ENCODE data around the gene CES5A.
"Not testable (repeated sequence)": the region's sequence is repeated elsewhere in the genome, so short reads cannot be mapped to it uniquely, and the experiment has no call there.

Gene CES5A

GRCh38 chr16:55842369-55843104, 32.6 kb downstream of the CES5A start:
- DNase-seq = peak; percentile 23
- in situ Hi-C loops (cut with HindIII; ENCODE audit: low pct_ligation_motif_present, low sequenced_read_pairs) = loop anchor here (25.0 kb wide), 1 partner anchor 405 kb away; no protein-coding TSS in a partner anchor
- H3K36me3 ChIP-seq (replicated peaks) = no peaks in the 10 kb centered on the region
- H3K27me3 ChIP-seq (replicated peaks) = no peaks in the 10 kb centered on the region
- peak; percentile 74 for TF ChIP-seq CTCF (IDR thresholded peaks at IDR 0.05; ENCODE audit: low read depth, low read length, missing control alignments)
- no peak overlapping the region for H3K27ac ChIP-seq
- no peak overlapping the region for H3K4me3 ChIP-seq (ENCODE audit: low read depth, low read length)

DNA sequence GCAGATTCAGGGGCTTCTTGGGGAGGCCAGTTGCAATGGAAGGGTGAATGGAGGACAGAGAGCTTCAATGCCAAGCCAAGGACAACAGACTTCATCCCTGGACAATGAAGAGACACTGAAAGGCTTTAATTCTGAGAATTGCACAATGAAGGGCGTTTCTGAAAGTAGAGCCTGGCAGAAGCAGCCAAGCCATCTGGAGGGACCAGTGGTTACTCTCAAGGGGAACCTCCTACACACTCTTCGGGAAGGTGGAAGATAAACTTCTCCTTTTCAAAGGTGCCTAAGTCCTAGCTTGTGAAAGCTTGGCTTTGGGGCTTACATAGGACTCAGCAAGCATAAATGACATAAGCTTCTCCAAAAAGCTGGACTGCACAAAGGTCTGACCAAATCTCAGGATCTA, 36.1 kb downstream of the CES5A start:
- Histone ChIP-seq H3K27ac (no peak overlapping the region), H3K36me3 (replicated peaks) (no peaks in the 10 kb centered on the region), H3K4me3 (ENCODE audit: low read depth, low read length) (no peak overlapping the region), H3K27me3 (replicated peaks) (no peaks in the 10 kb centered on the region)
- TF ChIP-seq CTCF (IDR thresholded peaks at IDR 0.05; ENCODE audit: low read depth, low read length, missing control alignments) = no peak
- in situ Hi-C loops (cut with HindIII; ENCODE audit: low pct_ligation_motif_present, low sequenced_read_pairs) = loop anchor here (25.0 kb wide), 1 partner anchor 402 kb away; no protein-coding TSS in a partner anchor
- DNase-seq = no peak

DNA sequence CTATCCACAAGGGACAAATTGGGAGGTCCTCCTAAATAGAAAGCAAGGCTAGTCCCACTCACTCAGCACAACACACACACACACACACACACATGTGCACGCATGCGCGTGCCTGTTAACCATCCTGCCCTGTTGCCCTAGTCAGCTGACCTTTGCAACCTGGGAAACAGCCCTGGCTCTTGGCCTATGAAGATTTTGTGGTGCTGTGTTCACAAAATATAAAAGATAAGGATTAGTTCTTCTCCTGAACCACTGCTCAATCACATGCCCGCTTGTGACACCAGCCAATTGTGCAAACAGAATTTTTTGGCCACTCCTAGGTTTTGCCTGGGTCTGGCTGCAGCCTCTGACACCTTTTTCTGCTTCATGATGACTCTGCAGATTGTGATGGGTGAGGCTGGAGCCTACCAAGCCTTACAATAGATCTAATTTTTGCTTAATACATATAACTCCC, 39.0 kb downstream of the CES5A start:
- no peak overlapping the region for H3K27ac ChIP-seq
- in situ Hi-C loops (cut with HindIII; ENCODE audit: low pct_ligation_motif_present, low sequenced_read_pairs) = loop anchor here (25.0 kb wide), 1 partner anchor 399 kb away; no protein-coding TSS in a partner anchor
- H3K36me3 ChIP-seq (replicated peaks) = no peaks in the 10 kb centered on the region
- no peak overlapping the region for H3K4me3 ChIP-seq (ENCODE audit: low read depth, low read length)
- no peaks in the 10 kb centered on the region for H3K27me3 ChIP-seq (replicated peaks)
- no peak for DNase-seq
- no peak for TF ChIP-seq CTCF (IDR thresholded peaks at IDR 0.05; ENCODE audit: low read depth, low read length, missing control alignments)

- Histone ChIP-seq H3K27ac (no peak overlapping the region), H3K27me3 (replicated peaks) (no peaks in the 10 kb centered on the region), H3K36me3 (replicated peaks) (no peaks in the 10 kb centered on the region), H3K4me3 (ENCODE audit: low read depth, low read length) (no peak overlapping the region)
- DNase-seq = no peak
- no peak for TF ChIP-seq CTCF (IDR thresholded peaks at IDR 0.05; ENCODE audit: low read depth, low read length, missing control alignments)
- in situ Hi-C loops (cut with HindIII; ENCODE audit: low pct_ligation_motif_present, low sequenced_read_pairs) = loop anchor here (25.0 kb wide), 1 partner anchor 398 kb away; no protein-coding TSS in a partner anchor
These were observed 39.6 kb downstream of the CES5A start for GRCh38 chr16:55835581-55835980.

- H3K36me3 ChIP-seq (replicated peaks); H3K4me3 ChIP-seq (ENCODE audit: low read depth, low read length); H3K27ac ChIP-seq; H3K27me3 ChIP-seq (replicated peaks); DNase-seq: not testable (repeated sequence)
- in situ Hi-C loops (cut with HindIII; ENCODE audit: low pct_ligation_motif_present, low sequenced_read_pairs) = loop anchor here (25.0 kb wide), 1 partner anchor 398 kb away; no protein-coding TSS in a partner anchor
These were observed 40.0 kb downstream of the CES5A start for GRCh38 chr16:55835173-55835572.

DNA sequence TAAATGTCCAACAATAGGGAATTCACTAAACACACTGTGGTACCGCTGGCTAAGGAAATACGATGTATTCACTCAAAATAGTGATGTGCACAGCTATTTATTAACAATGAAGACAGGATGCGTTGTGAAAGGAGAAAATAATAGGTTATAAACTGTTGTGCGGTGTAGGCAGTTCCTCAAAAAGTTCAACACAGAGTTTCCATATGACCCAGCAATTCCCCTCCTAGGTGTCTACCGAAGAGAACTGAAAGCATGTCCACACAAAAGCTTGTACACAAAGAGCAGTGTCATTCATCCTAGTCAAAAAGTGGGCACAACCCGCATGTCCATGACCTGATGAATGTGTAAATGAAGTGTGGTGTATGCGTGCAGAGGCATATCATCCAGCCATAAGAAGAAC, 41.1 kb downstream of the CES5A start:
- no peak for DNase-seq
- in situ Hi-C loops (cut with HindIII; ENCODE audit: low pct_ligation_motif_present, low sequenced_read_pairs) = loop anchor here (25.0 kb wide), 1 partner anchor 397 kb away; no protein-coding TSS in a partner anchor
- H3K36me3 ChIP-seq (replicated peaks) = no peaks in the 10 kb centered on the region
- TF ChIP-seq CTCF (IDR thresholded peaks at IDR 0.05; ENCODE audit: low read depth, low read length, missing control alignments) = no peak
- H3K27me3 ChIP-seq (replicated peaks) = no peaks in the 10 kb centered on the region
- no peak overlapping the region for H3K27ac ChIP-seq
- H3K4me3 ChIP-seq (ENCODE audit: low read depth, low read length) = no peak overlapping the region
